Measurements from ENCODE around the gene GABRR3. TPM values are rescaled to one million over a fixed set of nuclear protein-coding genes. Genes with fewer than 3 reads are reported as not detected.

The GABRR3 gene
- total RNA-seq, 1 donor, result not detected

- no peak for TF ChIP-seq CTCF (IDR thresholded peaks at IDR 0.05; ENCODE audit: insufficient read depth, low read length)
- no peak overlapping the region for H3K4me3 ChIP-seq (ENCODE audit: low read depth, low read length)
- DNase-seq (ENCODE audit: low read depth), result no peak
Measured at GRCh38 chr3:97935842-97936241, 99.3 kb downstream of the GABRR3 start.

Other genes with a start within 250 kb of the GABRR3 start
- gene CRYBG3, start 213.3 kb downstream of the GABRR3 start, total RNA-seq (ENCODE audit: low replicate concordance), result 23.9 and 28.8 TPM in 2 replicates
- 7.5 and 32.7 TPM in 2 replicates for gene RIOX2, start 62.9 kb downstream of the GABRR3 start, total RNA-seq (ENCODE audit: low replicate concordance)
- not detected in 2 replicates for gene OR5AC2, start 51.9 kb upstream of the GABRR3 start, total RNA-seq (ENCODE audit: low replicate concordance)
- not detected in 2 replicates for gene OR5H1, start 95.4 kb upstream of the GABRR3 start, total RNA-seq (ENCODE audit: low replicate concordance)
- gene OR5H14, start 112.2 kb upstream of the GABRR3 start, total RNA-seq (ENCODE audit: low replicate concordance), result not detected in 2 replicates
- not detected in 2 replicates for gene OR5H15, start 131.4 kb upstream of the GABRR3 start, total RNA-seq (ENCODE audit: low replicate concordance)
- not detected in 2 replicates for gene OR5H6, start 228.9 kb upstream of the GABRR3 start, total RNA-seq (ENCODE audit: low replicate concordance)
- gene OR5H2, start 247.2 kb upstream of the GABRR3 start, total RNA-seq (ENCODE audit: low replicate concordance), result not detected in 2 replicates

All from fibroblast of the aortic adventitia (primary cell).